Measurements from ENCODE around the gene IKBKE.

- TF ChIP-seq CTCF (IDR thresholded peaks at IDR 0.05) (peak; percentile 69 to 84 (median 80)), POLR2A (IDR thresholded peaks at IDR 0.05) (no peak)
Observed at GRCh38 chr1:206461602-206462455, 8.4 kb upstream of the IKBKE start.
